Hematopoietic multipotent progenitor cell treated with erythropoietin and hydrocortisone succinate and interleukin-3 and kit ligand, for 8 days (in vitro differentiated cells): ENCODE results near the gene RNF123.

Experiments used
- DNase-seq: peaks from one replicate; pipeline ENCODE4 v3.0.0-alpha.2; 2015

Gene RNF123

DNA sequence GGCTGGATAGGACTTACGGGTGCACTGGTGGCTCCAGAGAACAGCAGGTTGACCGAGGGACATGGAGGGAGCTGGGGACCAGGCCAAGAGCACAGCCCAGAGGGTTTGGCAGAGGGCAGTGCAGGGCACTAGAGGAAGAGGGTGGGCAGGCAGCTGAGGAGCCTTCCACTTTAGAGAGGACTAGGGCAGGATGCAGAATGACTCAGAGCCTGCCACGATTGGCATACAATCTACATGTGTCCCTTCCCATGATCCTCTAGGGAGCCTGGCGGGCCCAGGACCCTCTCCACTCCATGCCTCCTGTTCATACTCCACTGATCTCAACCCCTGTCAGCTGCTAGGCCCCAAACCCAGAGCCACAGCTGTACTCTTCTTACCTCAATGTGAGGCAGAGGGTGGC, 29.6 kb upstream of the RNF123 start:
- DNase-seq, result no peak

DNA sequence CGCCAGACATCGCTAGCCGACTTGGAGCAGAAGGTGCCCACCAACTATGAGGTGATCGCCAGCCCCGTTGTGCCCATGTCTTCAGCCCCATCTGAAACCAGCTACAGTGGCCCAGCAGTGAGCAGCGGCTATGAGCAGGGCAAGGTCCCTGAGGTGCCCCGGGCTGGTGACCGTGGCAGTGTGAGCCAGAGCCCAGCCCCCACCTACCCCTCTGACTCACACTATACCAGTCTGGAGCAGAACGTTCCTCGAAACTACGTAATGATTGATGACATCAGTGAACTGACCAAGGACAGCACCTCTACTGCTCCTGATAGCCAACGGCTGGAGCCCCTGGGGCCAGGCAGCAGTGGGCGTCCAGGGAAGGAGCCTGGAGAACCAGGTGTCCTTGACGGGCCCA, 28.1 kb upstream of the RNF123 start:
- DNase-seq, result no peak

DNA sequence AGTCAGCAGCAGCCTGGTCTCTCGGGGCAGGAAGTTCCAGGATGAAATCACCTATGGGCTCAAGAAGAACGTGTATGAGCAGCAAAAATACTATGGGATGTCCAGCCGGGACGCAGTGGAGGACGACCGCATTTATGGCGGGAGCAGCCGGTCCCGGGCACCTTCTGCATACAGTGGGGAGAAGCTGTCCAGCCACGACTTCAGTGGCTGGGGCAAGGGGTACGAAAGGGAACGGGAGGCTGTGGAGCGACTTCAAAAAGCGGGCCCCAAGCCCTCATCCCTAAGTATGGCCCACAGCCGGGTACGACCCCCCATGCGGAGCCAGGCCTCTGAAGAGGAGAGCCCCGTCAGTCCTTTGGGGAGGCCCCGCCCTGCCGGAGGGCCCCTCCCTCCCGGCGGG, 27.3 kb upstream of the RNF123 start:
- no peak for DNase-seq

- DNase-seq, result no peak
These were observed 26.5 kb upstream of the RNF123 start for GRCh38 chr3:49662720-49663413.

- no peak for DNase-seq
These were observed 25.5 kb upstream of the RNF123 start for GRCh38 chr3:49663831-49664230.

GRCh38 chr3:49664300-49664699, 25.1 kb upstream of the RNF123 start:
- DNase-seq, result no peak

DNA sequence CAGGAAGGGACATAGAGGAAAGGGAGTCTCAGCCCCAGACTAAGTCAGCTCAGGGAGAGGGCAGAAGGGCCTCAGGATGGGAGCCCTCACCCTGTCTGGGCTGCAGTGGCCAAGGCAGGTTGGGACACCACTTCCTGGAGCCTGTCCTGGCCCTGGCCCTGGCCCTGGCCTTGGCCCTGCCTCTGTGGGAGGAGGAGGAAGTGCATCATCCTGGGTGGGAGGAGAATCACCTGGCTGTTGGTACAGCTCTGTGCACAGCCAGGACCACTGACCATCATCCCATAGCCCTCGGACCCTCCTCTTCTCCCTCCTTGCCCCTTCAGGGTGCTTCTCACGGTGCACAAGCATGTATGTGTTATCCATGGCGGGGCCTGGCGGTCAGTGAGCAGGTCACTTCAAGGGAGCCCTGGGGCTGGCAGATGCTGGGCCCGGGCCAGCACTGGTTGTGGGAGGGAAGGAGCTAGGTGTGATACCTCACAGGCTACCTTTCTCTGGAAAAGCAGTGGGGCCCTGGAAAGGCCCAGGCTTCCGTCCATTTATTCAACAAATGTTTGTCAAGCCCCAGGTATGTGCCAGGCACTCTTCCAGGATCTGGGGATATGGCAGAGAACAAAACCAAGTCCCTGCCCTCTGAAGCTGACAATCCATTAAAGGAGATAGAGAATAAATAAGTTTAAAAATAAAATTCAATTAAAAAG, 23.4 kb upstream of the RNF123 start:
- DNase-seq, result no peak

DNA sequence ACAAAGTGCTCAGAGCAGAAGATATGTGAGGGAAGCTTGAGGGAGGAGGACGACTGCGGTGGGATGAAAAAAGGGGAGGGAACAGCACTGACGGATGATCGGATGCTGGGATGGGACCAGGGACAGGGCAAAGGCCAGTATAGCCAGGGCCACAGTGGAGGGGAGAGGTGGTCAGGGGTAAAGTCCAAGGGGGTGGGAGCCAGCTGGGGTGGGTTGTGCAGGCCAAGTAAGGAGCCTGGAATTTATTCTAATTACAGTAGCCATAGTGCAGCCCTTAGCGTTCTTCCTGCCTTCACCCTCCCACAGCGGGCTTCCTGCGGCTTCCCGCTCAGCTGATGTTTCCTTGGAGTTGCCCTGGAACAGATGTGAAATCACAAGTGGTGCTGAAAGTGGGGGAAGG, 22.8 kb upstream of the RNF123 start:
- no peak for DNase-seq

DNA sequence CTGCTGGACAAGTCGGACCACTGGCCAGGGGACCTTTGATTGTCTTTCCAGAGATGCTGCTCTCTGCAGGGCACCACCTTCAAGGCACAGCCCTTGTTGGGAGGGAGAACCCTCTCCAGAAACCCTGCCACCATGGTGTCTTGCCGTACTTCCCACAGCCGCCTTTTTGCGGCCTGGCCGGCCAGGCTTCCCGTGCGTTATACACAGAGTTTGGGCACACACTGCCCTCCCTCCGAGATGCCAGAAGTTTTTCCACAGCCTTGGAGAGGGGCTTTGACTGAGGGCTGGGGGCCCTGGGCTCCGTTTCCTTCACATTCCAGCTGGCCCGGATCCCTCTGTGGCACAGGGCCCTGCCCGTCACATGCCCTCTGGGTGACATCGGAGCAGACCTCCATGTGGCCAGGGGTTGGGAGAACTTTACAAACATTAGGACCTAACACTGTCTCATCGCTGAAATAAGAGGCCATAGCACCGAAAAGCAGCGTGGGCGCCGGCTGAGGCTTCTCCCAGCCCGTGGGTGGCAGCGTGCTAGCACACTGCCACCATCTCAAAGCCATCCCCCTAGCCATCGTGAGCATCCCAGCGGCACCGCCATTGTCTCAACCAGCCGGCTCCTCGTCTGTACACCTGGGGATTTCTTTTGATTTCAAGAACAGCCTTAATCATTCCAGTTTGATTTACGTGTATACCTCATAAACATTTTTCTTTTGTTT, 21.5 kb upstream of the RNF123 start:
- DNase-seq, result no peak

- DNase-seq, result peak; percentile 36
These were observed 21.0 kb upstream of the RNF123 start for GRCh38 chr3:49668414-49668797.

GRCh38 chr3:49668861-49669260, 20.5 kb upstream of the RNF123 start:
- DNase-seq, result no peak

- no peak for DNase-seq
These were observed 20.0 kb upstream of the RNF123 start for GRCh38 chr3:49669352-49669751.

DNA sequence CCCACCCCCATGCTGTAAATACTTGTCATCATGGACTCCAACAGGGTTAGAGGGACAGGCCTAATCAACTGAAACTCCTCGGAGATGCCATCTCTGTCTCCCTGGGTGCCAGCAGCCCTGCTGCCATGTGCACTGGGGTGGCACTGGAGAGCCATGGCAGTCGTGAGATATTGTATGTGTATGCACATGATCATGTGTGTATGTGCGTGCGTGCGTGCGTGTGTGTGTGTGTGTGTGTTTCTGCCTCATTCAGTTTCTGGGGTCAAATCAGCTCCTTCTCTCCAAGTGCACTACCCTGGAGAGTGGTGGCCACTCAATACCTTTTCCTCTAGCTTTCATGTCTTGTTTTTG, 18.4 kb upstream of the RNF123 start:
- no peak for DNase-seq

- DNase-seq, result peak; percentile 85
These were observed 17.8 kb upstream of the RNF123 start for GRCh38 chr3:49671291-49672288.

DNA sequence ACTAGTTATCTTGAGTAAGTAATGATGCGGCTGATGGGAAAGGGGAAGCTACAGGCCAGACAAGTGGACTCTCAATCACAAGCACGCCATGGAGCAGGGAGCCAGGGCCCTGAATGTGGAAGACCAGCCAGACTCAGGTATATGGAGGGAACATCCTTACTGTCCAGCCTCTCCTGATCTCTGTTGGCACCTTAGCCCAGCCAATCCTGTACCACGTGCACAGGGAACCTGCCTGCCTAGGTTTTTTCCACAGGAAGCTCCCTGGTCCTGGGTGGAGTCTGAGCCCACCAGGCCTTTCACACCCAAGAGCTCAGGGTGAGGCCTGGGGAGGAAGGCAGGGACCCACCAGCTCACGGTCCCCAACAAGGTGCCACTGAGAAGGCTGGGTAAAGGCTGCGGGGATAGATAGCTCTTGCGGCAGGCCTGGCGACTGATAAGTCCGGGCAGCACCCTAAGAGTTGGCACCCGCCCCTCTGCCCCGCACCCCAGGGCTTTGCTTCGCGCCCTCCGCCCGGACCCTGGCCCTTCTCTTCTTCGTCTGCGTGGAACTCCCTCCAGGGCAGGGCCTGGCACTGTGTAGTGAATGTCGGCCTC, 16.1 kb upstream of the RNF123 start:
- DNase-seq, result peak; percentile 96

GRCh38 chr3:49673715-49674496, 15.5 kb upstream of the RNF123 start, which contains the start of gene APEH:
TSS of gene APEH (plus strand) at chr3:49674351. CDS start at chr3:49674402, 51 bp downstream.
- DNase-seq, result peak; percentile 99

GRCh38 chr3:49674497-49674983, 14.8 kb upstream of the RNF123 start:
- DNase-seq, result no peak

DNA sequence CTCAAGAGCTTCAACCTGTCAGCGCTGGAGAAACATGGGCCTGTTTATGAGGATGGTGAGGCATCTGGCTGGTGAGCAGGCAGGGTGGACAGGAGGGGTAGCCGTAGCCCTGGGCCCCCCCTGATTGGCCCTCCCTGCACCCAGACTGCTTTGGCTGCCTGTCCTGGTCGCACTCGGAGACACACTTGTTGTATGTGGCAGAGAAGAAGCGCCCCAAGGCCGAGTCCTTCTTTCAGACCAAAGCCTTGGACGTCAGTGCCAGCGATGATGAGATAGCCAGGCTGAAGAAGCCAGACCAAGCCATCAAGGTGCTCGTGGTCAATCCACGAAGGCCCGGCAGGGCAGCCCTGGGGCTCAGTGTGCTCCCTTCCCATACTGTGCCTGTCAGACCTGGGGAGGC, 13.4 kb upstream of the RNF123 start:
- DNase-seq, result no peak

DNA sequence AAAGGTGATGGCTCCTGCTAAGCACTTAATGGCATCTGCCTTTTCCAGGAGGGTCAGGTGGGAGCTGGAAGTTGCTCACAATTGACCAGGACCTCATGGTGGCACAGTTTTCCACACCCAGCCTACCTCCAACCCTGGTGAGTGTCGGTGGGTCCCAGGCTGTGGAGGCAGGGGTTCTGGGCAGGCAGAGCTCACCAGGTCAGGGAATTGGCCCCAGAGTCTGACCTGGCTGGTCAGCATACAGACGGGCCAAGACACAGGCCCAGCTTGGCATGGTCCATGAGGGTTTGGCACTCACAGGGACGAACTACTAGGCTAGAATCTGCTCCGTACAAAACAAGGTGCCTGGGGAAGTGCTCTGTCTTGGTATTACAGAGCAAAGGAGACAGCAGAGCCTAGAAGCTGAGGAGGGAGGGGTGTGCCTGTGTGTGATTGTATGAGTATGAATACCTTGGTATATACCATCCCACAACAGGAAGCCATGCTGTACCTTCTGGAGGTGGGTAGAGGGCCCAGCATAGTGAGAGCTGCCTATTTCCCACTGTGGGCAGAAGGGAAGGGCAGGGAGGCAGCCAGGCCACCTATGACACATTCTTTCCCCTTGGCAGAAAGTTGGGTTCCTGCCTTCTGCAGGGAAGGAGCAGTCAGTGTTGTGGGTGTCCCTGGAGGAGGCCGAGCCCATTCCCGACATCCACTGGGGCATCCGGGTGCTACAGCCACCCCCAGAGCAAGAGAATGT, 8.7 kb upstream of the RNF123 start:
- no peak for DNase-seq

DNA sequence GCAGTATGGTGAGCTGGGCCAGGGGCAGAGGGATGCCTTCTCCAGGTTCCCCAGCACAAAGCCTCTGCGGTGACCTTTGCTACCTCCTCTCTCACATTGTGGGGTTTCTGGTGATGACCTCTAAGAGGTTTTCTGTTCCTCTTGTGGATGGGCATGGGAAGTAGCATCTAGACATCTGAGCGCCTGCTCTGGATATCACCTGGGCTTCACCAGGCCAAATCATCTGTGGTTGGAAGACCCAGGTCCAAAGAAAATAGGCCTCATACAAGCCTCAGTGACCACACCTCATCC, 8.2 kb upstream of the RNF123 start:
- no peak for DNase-seq

DNA sequence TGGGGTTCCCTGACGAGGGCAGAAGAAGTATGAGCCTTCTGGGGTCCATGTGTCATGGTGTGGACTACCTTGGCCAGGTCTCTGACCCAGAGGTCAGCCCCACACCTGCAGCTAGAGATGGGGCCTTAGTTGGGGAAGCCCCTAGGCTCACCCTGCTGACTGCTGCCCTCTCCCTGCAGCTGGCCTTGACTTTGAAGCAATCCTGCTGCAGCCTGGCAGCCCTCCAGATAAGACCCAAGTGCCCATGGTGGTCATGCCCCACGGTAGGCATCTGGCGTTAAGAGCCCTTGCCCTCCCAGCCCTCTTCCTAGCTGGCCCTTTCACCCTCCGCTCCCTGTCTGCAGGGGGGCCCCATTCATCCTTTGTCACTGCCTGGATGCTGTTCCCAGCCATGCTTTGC, 7.8 kb upstream of the RNF123 start:
- no peak for DNase-seq
